Panc1 (cell line): Measurements from ENCODE around the gene FKBP1B.

Experiments
- CTCF ChIP-seq: fragments of 450-650 bp; IDR thresholded peaks from 2 replicates; pipeline ENCODE4 v1.5.1; 2017; ENCODE audit warnings: mild to moderate bottlenecking
- POLR2AphosphoS5 ChIP-seq: IDR thresholded peaks from 2 replicates; pipeline ENCODE4 v1.6.1; 2012; ENCODE audit warnings: mild to moderate bottlenecking, low read depth, low read length, moderate library complexity
- REST ChIP-seq, 2 experiments: IDR thresholded peaks; 2 replicates each; pipeline ENCODE4 v1.6.1; 2011 to 2012; ENCODE audit warnings: low read depth in 2 of 2, control low read depth in 1 of 2, low read length in 1 of 2, mild to moderate bottlenecking in 1 of 2, moderate library complexity in 1 of 2; ENCODE audit not compliant: insufficient read depth in 1 of 2
- TCF7L2 ChIP-seq: IDR thresholded peaks from 2 replicates; pipeline ENCODE4 v1.6.1; 2011; ENCODE audit warnings: mild to moderate bottlenecking, low read depth, low read length, inconsistent platforms

- TF ChIP-seq POLR2AphosphoS5 (peak; percentile 94), REST (IDR thresholded peaks at IDR 0.05; ENCODE audit: insufficient read depth in 1 of 2, low read depth in 2 of 2, low read length in 1 of 2) (peak in 1 of 2 experiments; percentile 12; a peak in 1 of 4 replicates), TCF7L2 (no peak), CTCF (no peak)
These were observed 2.4 kb upstream of the FKBP1B start, which contains the start of gene WDCP for GRCh38 chr2:24046930-24047702.
